Sciatic nerve (tissue), 2 donors: Measurements from ENCODE around the gene APCDD1L. TPM values are rescaled to one million over a fixed set of nuclear protein-coding genes. Genes with fewer than 3 reads are reported as not detected.
"Not testable (repeated sequence)": the region's sequence is repeated elsewhere in the genome, so short reads cannot be mapped to it uniquely, and the experiment has no call there.

Experiments
- ATAC-seq: fragments of 200-7000 bp; cut with Tn5 transposase; one replicate; pipeline ENCODE4 v1.9.1; 2020; ENCODE audit warnings: mild to moderate bottlenecking, moderate library complexity
- DNase-seq: peaks from one replicate; pipeline ENCODE4 v3.0.0-alpha.2; 2020; ENCODE audit warnings: low spot score
- intact Hi-C: fragments of 100-400 bp; cut with DNase I; formaldehyde crosslinking; loops from one replicate; pipeline ENCODE4 v1.14.2; 2022
- total RNA-seq: library from RNA; stranded (reverse); fragmentation: NEBNext Ultra II Directional; extraction: Animal tissue kit (Norgen Biotek cat#: 25700); gene quantifications from one replicate; pipeline ENCODE4 v1.2.1, GENCODE V29; 2021
- donor health status: DM: no; HTN: no; CAD: no.
- donor health status: DM: no; HTN: no; CAD: no.

APCDD1L gene
- total RNA-seq, 1 donor from 2014 or later: 0.53 TPM

DNA sequence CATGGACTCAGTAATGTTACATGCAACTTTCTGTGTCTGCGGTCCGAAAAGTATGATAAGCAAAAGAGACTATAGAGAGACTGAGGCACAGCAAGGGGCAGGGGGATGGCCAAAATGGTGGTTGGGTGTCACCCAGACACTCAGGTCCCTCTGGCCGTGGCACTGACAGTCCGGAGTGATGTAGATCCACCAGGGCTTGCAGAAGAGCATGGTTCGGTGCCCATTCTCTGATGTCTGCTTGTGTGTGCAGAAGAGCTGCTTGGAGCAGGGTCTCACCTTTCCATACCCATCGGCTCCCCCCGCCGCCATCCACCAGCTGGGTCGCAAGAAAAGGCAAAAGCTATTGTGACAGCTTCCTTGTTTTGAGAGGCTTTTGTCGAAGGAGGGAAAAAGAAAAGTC lies 6.6 kb upstream of the APCDD1L start:
- intact Hi-C loops: no loop called here
- no peak for ATAC-seq
- DNase-seq: no peak

GRCh38 chr20:58519940-58520712 lies 4.9 kb upstream of the APCDD1L start:
- no peak for DNase-seq
- ATAC-seq: no peak
- intact Hi-C loops: no loop called here

GRCh38 chr20:58518896-58519593 lies 3.8 kb upstream of the APCDD1L start:
- no peak for DNase-seq
- no peak for ATAC-seq
- intact Hi-C loops: no loop called here

DNA sequence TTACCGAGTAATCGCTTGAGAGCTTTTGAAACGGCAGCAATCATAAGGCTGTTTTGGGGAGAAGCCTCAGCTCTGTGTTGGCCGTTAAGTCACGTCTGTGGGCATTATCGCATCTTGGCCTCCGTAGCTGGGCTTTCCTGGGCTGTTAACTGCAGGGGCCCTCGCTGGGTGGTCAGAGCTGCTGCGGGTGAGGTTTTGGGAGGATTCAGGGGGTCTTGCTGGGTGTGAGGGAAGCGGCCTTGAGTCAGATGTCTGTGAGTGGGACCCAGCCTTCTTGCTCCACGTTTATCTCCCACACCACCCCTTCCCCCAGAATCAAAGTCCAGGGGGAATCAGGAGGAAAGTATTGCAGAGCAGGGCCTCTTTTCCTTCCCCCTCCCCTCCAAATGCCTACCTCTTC lies 3.2 kb upstream of the APCDD1L start:
- DNase-seq (no peak), ATAC-seq (no peak)
- intact Hi-C loops: no loop called here

DNA sequence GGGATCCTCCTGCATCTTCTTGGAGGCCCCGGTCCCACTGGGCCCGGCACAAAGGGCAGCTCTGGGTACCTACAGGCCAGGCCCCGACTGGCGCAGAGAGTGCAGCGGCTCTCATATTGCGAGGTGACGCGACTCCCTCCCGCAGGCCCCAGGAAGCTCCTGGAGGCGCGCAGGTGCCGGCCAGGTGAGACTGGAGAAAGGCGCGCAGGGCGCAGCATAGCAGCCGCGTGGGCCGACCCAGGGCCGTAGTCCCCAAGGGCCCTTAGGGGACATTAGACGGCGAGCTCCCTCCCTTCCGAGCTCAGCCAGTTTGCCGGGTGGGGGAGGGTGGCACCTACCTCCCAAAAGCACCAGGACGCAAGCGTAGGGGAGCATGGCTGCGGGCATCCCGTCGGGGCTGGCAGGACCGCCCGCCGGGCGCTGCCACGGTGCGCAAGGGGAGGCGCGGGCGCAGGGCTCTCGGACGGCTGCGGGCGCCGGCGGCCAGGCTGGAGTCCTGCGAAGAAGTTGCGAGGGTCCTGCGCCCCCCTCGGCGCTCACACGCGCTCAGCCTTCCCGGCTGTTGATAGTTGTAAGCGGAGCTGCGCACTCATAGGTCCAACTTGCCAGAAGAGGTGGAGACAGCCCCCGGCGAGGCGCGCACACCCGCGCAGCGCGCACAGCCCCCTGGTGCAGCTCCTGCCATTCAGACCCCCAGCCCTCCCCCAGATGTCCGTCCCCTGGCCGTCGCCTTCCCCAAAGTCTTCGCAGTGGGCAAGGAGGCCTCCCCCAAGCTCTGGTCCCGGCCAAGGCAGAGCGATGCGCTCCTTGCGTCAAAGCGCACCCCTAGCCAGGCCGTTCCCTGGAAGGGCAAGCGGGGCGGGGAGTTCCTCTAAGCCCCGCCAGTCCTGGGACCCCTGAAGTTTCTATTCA lies 622 bp downstream of the APCDD1L start:
- no peak for DNase-seq
- ATAC-seq: no peak
- intact Hi-C loops: no loop called here

DNA sequence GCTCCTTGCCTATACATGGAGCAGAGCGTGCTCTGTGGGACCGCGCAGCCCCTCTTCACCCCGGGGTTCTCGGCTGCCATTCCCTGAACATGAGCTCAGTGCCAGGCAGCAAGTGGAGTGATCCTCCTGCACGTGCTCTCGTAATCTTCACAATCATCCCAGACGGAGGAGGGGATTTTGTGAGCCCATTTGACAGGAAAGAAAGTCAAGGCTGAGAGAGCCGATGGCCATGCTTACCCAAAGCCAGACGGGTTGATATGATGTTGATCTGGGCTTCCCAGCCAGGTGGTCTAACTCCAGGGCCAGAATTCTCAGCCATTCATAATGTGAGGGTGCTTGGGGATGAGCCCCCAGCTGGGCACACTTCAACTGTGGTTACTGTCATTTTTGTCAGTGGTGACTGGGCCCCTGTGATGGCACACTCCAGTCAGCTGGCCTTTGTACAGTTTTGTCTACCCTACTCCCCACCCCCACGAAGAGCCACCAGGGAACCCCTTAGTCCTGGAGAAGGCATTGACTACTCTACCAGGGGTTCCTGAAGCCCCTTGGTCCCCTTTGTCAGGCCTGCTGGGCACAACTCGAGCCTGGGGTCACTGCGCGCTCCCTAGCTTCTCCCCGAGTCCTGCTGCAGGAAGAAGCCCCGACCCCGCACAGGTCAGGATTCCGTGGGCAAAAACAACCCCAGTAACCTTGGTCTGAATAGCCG lies 1.5 kb downstream of the APCDD1L start:
- intact Hi-C loops: no loop called here
- DNase-seq (no peak), ATAC-seq (no peak)

DNA sequence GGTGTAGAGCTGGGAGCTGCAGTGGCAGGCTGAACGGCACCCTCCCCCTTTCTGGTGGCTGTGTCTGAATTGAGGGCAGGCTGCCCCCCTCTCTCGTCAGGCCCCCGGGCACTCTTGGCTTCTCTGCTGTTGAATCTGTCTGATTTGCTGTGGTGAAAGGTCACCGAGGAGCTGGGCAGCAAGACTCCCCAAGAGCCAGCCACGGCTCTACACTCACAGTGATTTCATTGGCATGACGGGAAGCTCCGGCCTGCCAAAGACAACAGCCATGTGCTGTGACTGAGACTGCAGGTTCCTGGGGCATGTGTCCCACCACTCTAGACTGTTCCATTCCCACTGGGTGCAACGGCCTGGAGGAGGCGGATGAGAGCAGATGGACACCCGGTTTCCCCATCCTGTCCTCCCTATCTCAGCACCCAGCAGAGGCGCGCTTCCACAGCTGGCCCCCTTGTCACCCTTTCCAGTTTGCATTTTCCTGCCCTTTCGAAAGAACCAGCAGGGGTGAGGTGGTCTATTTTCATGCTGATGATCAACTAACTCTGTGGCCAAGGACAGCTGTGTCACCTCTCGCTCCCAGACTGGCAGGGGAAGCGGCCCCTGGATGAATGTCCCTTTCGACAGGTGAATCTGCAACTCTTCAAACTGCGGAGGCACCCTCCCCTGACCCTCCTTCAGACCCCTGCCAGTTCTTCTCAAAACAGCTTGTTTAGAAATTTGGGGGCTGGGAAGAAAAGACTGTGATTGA lies 2.2 kb downstream of the APCDD1L start:
- DNase-seq (no peak), ATAC-seq (no peak)
- intact Hi-C loops: no loop called here

GRCh38 chr20:58511861-58512260 lies 3.3 kb downstream of the APCDD1L start:
- intact Hi-C loops: no loop called here
- ATAC-seq (no peak), DNase-seq (no peak)

GRCh38 chr20:58511364-58511763 lies 3.8 kb downstream of the APCDD1L start:
- ATAC-seq: no peak
- intact Hi-C loops: no loop called here
- no peak for DNase-seq

- no peak for DNase-seq
- ATAC-seq: no peak
- intact Hi-C loops: no loop called here
Measured at GRCh38 chr20:58510921-58511320, 4.3 kb downstream of the APCDD1L start.

DNA sequence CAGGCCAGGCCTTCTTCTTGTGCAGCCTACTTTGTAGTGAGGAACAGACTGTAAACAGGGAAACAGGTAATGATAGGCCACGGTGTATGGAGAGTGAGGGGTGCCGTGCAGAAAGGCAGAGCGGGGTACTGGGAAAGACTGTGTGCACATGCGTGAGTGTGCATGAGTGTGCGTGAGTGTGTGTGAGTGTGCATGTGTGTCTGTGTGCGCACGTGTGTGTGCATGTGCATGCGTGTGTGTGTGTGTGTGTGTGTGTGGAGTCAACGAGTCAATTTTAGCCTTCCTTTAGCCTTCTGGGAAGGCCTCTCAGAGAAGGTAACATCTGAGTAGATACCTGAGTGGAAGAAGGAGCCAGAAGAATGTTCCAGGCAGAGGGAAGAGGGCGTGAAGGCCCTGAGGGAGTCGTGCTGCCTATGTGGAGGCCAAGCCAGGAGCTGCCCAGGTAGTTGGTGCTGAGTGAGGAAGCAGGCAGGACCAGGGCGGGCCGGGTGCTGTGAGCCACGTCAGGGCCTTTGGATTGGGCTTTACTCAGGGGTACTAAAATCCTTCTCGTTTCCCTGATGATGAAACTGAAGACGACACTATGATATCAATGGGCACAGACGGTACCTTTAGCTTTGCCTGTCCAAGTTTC lies 6.3 kb downstream of the APCDD1L start:
- intact Hi-C loops: loop anchor here (1.0 kb wide), 1 partner anchor 48 kb away; no protein-coding TSS in a partner anchor
- ATAC-seq (no peak), DNase-seq (no peak)

GRCh38 chr20:58506999-58507398 lies 8.2 kb downstream of the APCDD1L start:
- DNase-seq, intact Hi-C loops, ATAC-seq: not testable (repeated sequence)

DNA sequence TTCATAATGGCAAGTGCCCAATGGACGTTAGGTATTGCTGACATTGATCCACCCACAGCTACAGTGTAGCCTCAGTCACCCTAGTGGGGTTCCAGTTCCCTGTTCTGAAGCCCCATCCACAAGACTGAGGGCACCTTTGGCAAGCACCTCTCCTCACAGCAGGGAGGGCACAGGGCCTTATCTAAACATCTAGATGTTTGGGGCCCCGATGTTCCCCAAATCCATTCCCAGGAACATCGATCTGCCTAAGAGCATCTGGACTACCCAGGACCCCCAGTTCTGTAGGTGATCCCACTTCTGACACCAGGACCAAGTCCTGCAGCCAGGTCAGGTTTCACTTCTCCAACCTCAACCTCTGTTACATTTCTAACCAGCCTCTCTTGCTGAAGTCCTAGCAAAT lies 10.6 kb downstream of the APCDD1L start:
- intact Hi-C loops: no loop called here
- ATAC-seq (no peak), DNase-seq (no peak)

- intact Hi-C loops: no loop called here
- no peak for DNase-seq
- no peak for ATAC-seq
Measured at GRCh38 chr20:58503668-58504067, 11.5 kb downstream of the APCDD1L start.

- ATAC-seq (no peak), DNase-seq (no peak)
- intact Hi-C loops: no loop called here
Measured at GRCh38 chr20:58500256-58500655, 14.9 kb downstream of the APCDD1L start.

DNA sequence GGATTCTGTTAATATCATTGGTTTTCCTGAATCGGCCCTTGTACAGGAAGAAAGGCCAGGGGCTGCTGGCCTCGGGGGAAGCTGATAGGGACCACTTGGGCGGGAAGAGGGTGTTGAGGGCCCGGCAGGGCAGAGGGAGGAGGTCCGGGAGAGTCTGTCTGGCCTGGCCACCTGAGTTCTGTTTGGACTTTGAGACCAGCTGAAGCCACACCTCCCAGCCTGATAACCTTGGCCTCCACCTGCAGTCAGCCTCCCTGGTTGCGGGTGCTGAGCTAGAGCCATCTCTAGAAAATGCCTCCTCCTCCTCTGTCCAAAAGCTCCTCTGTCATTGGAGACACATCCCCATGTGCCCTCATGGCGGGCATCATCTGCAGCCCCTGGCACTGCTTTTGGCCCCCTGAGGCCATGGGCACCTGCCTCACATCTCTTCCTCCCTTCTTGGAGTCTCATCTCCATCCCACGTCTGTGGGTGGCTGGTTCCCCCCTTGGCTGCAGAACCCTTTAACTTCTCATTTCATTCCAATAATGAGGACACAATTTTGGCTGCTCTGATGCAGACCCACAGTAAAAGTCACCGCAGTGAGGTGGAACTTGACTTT lies 16.6 kb downstream of the APCDD1L start:
- DNase-seq (no peak), ATAC-seq (no peak)
- intact Hi-C loops: no loop called here

DNA sequence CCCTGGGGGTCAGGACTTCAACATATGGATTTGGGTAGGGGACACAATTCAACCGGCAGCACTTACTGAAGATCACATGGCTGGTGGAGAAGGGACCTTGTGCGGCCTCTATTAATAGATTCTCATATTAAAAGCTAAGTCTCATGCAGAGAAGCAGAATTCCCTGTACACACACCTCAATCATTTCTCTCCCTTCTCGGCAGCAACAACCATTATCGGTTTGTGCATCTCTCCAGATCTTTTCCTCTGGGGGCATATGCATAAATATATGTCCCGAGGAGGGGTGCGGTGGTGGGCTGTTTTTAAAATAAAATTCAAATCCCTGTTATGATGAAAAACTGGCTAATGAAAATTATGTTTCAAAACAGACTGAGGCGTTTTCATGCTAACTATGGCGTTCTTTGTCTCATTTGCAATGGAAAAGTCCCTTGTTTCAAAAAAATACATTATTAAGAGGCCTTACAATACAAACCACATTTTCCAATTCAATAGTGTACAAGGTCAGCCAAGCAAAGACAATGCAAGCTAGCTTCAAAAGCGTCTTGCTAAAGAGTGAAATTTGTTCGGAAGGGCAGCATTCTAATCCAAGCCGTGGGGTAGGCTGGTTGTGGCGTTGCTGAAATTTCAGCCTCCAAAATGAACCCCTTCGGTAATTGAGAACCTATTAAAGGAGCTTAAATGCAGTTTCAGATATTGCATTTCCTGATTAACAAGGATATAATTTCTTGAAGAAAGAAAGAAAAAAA lies 17.3 kb downstream of the APCDD1L start:
- ATAC-seq: no peak
- intact Hi-C loops: no loop called here
- DNase-seq: no peak
